Prostate gland (tissue), 2 donors: Measurements from ENCODE around the gene CSNK1G3.

Experiments
- POLR2A ChIP-seq: fragments of 450-650 bp; IDR thresholded peaks from one replicate; pipeline ENCODE4 v1.6.1; 2016; ENCODE audit warnings: antibody characterized with exemption, mild to moderate bottlenecking
- POLR2AphosphoS5 ChIP-seq: sonication (generic); formaldehyde crosslinking; IDR thresholded peaks from one replicate; pipeline ENCODE4 v1.6.1; 2017; ENCODE audit warnings: antibody characterized with exemption
- TF ChIP-seq, protein P1 (sequence below), 4 experiments: fragments of 200-600 bp in 2 of 4; fragments of 450-650 bp in 2 of 4; sonication (generic) in 2 of 4; IDR thresholded peaks; 1 replicate in 3 of 4; 2 replicates in 1 of 4; pipeline ENCODE4 v1.5.1; 2016 to 2019; ENCODE audit warnings: antibody characterized with exemption in 4 of 4, mild to moderate bottlenecking in 2 of 4, moderate library complexity in 2 of 4

DNA sequence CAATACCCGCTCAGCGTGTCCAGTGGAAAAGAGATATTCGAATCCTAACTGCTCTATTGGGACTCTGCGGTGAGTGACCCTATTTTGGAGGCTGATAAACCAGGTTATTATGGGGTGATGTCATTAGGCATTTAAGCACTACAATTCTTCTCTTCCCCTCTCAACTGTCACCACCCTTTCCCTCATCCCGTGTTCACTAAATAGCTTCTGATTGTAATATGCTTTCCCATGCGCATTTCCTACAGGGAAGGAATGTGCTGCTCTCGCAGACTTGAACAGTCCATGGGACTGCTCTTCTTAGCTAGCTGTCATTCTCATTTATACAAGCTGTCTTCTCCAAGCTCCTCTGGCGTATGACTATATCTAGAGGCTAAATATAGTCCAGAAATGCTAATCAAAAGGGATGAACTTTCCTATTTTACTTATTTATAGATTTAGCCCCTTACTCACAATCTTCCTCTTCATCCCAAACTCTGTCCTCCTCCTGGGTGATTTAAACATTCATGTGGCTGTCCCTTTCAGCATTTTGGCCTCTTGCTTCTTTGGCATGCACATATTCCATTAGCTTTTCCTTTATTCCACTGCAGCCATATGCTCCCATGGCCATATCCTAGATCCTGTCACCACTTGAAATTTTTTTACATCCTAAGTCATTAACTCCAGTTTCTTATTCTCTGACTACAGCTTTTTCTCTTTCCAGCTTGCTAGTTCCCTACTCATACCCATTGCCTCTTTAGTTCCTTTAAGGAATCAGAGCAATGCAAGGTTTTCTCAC lies 39.6 kb upstream of the CSNK1G3 start:
- TF ChIP-seq POLR2A = no peak
- TF ChIP-seq, protein P1, sequence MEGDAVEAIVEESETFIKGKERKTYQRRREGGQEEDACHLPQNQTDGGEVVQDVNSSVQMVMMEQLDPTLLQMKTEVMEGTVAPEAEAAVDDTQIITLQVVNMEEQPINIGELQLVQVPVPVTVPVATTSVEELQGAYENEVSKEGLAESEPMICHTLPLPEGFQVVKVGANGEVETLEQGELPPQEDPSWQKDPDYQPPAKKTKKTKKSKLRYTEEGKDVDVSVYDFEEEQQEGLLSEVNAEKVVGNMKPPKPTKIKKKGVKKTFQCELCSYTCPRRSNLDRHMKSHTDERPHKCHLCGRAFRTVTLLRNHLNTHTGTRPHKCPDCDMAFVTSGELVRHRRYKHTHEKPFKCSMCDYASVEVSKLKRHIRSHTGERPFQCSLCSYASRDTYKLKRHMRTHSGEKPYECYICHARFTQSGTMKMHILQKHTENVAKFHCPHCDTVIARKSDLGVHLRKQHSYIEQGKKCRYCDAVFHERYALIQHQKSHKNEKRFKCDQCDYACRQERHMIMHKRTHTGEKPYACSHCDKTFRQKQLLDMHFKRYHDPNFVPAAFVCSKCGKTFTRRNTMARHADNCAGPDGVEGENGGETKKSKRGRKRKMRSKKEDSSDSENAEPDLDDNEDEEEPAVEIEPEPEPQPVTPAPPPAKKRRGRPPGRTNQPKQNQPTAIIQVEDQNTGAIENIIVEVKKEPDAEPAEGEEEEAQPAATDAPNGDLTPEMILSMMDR (IDR thresholded peaks at IDR 0.05) = no peak
- TF ChIP-seq POLR2AphosphoS5 = no peak
